DND-41 (cell line): ENCODE data around the gene ARHGEF33.

Source experiments
- EZH2 ChIP-seq: IDR thresholded peaks from 3 replicates; pipeline ENCODE4 v1.6.1; 2012; ENCODE audit warnings: borderline replicate concordance, low read depth, mild to moderate bottlenecking, moderate library complexity, low read length, inconsistent platforms; ENCODE audit not compliant: severe bottlenecking
- TF ChIP-seq, protein P1 (sequence below): IDR thresholded peaks from 2 replicates; pipeline ENCODE4 v1.5.1; 2012; ENCODE audit warnings: borderline replicate concordance, low read length, moderate library complexity, mild to moderate bottlenecking; ENCODE audit not compliant: poor library complexity, severe bottlenecking; ENCODE audit errors: extremely low read depth

DNA sequence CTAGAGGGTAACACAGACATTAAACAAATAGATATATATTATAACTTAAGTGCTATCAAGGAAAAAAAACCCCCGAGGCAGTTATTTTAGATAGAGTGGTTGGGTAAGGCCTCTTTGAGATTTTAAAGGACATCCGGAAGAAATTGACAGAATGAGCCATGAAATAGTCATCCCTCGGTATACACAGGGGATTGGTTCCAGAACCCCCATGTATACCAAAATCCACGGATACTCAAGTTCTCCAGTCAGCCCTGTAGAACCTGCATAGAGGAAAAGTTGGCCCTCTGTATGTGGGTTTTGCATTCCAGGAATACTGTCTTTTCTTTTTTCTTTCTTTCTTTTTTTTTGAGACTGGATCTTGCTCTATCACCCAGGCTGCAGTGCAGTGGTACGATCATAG, 15.9 kb upstream of the ARHGEF33 start:
- TF ChIP-seq, protein P1, sequence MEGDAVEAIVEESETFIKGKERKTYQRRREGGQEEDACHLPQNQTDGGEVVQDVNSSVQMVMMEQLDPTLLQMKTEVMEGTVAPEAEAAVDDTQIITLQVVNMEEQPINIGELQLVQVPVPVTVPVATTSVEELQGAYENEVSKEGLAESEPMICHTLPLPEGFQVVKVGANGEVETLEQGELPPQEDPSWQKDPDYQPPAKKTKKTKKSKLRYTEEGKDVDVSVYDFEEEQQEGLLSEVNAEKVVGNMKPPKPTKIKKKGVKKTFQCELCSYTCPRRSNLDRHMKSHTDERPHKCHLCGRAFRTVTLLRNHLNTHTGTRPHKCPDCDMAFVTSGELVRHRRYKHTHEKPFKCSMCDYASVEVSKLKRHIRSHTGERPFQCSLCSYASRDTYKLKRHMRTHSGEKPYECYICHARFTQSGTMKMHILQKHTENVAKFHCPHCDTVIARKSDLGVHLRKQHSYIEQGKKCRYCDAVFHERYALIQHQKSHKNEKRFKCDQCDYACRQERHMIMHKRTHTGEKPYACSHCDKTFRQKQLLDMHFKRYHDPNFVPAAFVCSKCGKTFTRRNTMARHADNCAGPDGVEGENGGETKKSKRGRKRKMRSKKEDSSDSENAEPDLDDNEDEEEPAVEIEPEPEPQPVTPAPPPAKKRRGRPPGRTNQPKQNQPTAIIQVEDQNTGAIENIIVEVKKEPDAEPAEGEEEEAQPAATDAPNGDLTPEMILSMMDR = no peak
- no peak for TF ChIP-seq EZH2
